GM19328 (cell line): ENCODE data around the gene LAMA1.
"Not testable (repeated sequence)": the region's sequence is repeated elsewhere in the genome, so short reads cannot be mapped to it uniquely, and the experiment has no call there.

Source experiments
- ATAC-seq: cut with Tn5 transposase; IDR thresholded peaks from one replicate; pipeline ENCODE4 v1.9.1; 2021; ENCODE audit warnings: mild to moderate bottlenecking, moderate library complexity; ENCODE audit not compliant: unreplicated experiment

The LAMA1 gene

GRCh38 chr18:7117390-7118355 lies at the start of gene LAMA1:
Gene LAMA1 (minus strand): TSS chr18:7117797. CDS start chr18:7117720, 77 bp downstream.
- no peak for ATAC-seq

GRCh38 chr18:7165846-7166393 lies 48.3 kb upstream of the LAMA1 start:
- ATAC-seq: no peak

GRCh38 chr18:7164323-7165004 lies 46.9 kb upstream of the LAMA1 start:
- ATAC-seq: no peak

GRCh38 chr18:7158216-7158615 lies 40.6 kb upstream of the LAMA1 start:
- no peak for ATAC-seq

- ATAC-seq: no peak
Observed at GRCh38 chr18:7157760-7158159, 40.2 kb upstream of the LAMA1 start.

- ATAC-seq: no peak
Observed at GRCh38 chr18:7155887-7156286, 38.3 kb upstream of the LAMA1 start.

- ATAC-seq: no peak
Observed at GRCh38 chr18:7155092-7155491, 37.5 kb upstream of the LAMA1 start.

- ATAC-seq: no peak
Observed at GRCh38 chr18:7152440-7152839, 34.8 kb upstream of the LAMA1 start.

GRCh38 chr18:7147399-7147798 lies 29.8 kb upstream of the LAMA1 start:
- no peak for ATAC-seq

GRCh38 chr18:7146067-7146466 lies 28.5 kb upstream of the LAMA1 start:
- no peak for ATAC-seq

- ATAC-seq: not testable (repeated sequence)
Observed at GRCh38 chr18:7144921-7145320, 27.3 kb upstream of the LAMA1 start.

- no peak for ATAC-seq
Observed at GRCh38 chr18:7141287-7141686, 23.7 kb upstream of the LAMA1 start.

- no peak for ATAC-seq
Observed at GRCh38 chr18:7139409-7139808, 21.8 kb upstream of the LAMA1 start.

- ATAC-seq: no peak
Observed at GRCh38 chr18:7133181-7133580, 15.6 kb upstream of the LAMA1 start.

- no peak for ATAC-seq
Observed at GRCh38 chr18:7132356-7133150, 15.0 kb upstream of the LAMA1 start.

GRCh38 chr18:7122376-7122775 lies 4.8 kb upstream of the LAMA1 start:
- ATAC-seq: no peak

- ATAC-seq: no peak
Observed at GRCh38 chr18:7116792-7117389, 706 bp downstream of the LAMA1 start.

- ATAC-seq: no peak
Observed at GRCh38 chr18:7116001-7116730, 1.4 kb downstream of the LAMA1 start.

GRCh38 chr18:7112936-7113335 lies 4.7 kb downstream of the LAMA1 start:
- ATAC-seq: no peak

GRCh38 chr18:7111134-7111533 lies 6.5 kb downstream of the LAMA1 start:
- ATAC-seq: no peak
